ENCODE measurements around the gene PRPF18. TPM values are rescaled to one million over a fixed set of nuclear protein-coding genes. Genes with fewer than 3 reads are reported as not detected.
A peak's percentile ranks its signal among the peaks of the same experiment; 100 is the strongest.

Gene PRPF18
- total and polyA plus RNA-seq, 2 of the 4 experiments (the other 2 are of a cell fraction) = 10.0 to 16.9 TPM

DNA sequence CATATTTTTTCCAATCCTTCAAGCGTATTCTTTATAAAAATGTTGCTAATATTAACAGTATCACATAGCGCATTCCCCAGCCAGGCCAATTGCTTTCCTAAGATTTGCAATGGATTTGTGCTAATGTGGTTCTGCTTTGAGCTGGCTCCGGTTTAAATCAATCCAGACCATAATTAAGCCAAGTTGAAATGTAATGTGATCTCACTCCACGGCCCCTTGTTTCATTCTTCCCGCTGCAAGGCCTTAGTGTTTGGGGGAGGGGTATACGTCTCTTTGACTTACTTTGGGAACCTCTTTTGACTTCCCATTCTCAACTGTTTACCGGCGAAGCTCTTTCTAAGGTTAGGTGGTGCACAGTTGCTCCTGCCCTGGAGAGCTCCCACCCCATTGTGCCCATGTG is 86.4 kb downstream of the PRPF18 start:
- POLR2A ChIA-PET (ENCODE audit: unreplicated experiment) = no interaction called here
- H3K4me3 ChIP-seq (ENCODE audit: insufficient read depth, low read depth, low read length) = no peak overlapping the region
- no peak overlapping the region for H3K9ac ChIP-seq (ENCODE audit: low read depth, low read length)
- H2AK5ac ChIP-seq (ENCODE audit: low read depth, low read length) = no peak overlapping the region
- H3K27ac ChIP-seq (ENCODE audit: insufficient read depth, low read length) = no peak overlapping the region; the same call in 1 of the 2 replicates
- H3K4me1 ChIP-seq (ENCODE audit: control insufficient read depth, insufficient read depth, low read length) = peaks cover 6% of the 10 kb centered on the region; the same call in 1 of the 2 replicates
- H3K79me1 ChIP-seq (ENCODE audit: low read depth in 1 of 2, low read length in 2 of 2) = peaks cover 16 to 65% of the 10 kb centered on the region in 2 experiments
- WGBS, 2 experiments (ENCODE audit: extremely low coverage in 2 of 2, insufficient read length in 1 of 2) = no CpG with 5 or more reads among the region's 8 CpGs
- BruUV-seq (replicated peaks) = no TSS peak
- no peak overlapping the region for H2BK120ac ChIP-seq (ENCODE audit: low read depth, low read length)
- H3K36me3 ChIP-seq (ENCODE audit: control insufficient read depth, insufficient read depth, low read length) = peaks cover 38% of the 10 kb centered on the region
- DNase-seq (no peak), ATAC-seq (ENCODE audit: low read depth) (no peak)
- H3K23ac ChIP-seq (ENCODE audit: low read depth, low read length) = no peak overlapping the region
- no peaks in the 10 kb centered on the region for H3K27me3 ChIP-seq (ENCODE audit: control insufficient read depth, insufficient read depth, low read length)
- dilution Hi-C loops (cut with HindIII; ENCODE audit: low sequenced_read_pairs, unreplicated experiment) (no loop called here), intact Hi-C loops (cut with micrococcal nuclease) (no loop called here), in situ Hi-C loops (cut with MboI; ENCODE audit: low sequenced_read_pairs) (loop anchor here (25.0 kb wide), 1 partner anchor 414 kb away; no protein-coding TSS in a partner anchor)
- H4K91ac ChIP-seq (ENCODE audit: insufficient read depth, low read depth, low read length) = no peak overlapping the region
- TF ChIP-seq FOS (IDR thresholded peaks at IDR 0.05; ENCODE audit: low read depth, low read length) (no peak), POLR2A (IDR thresholded peaks at IDR 0.05; ENCODE audit: low read depth, low read length) (no peak), RFX5 (IDR thresholded peaks at IDR 0.05; ENCODE audit: low read depth, low read length) (no peak), RAD21 (IDR thresholded peaks at IDR 0.05; ENCODE audit: low read length) (no peak), RCOR1 (IDR thresholded peaks at IDR 0.05; ENCODE audit: insufficient replicate concordance, low read length) (no peak), MXI1 (IDR thresholded peaks at IDR 0.05; ENCODE audit: borderline replicate concordance, low read depth, low read length) (no peak), CEBPB (IDR thresholded peaks at IDR 0.05; ENCODE audit: low read depth, low read length) (no peak), MAFK (IDR thresholded peaks at IDR 0.05; ENCODE audit: low read depth, low read length) (no peak), CHD1 (IDR thresholded peaks at IDR 0.05; ENCODE audit: low read depth, low read length) (no peak), MAZ (IDR thresholded peaks at IDR 0.05; ENCODE audit: borderline replicate concordance, low read depth, low read length) (no peak)
- TF ChIP-seq, protein P1, sequence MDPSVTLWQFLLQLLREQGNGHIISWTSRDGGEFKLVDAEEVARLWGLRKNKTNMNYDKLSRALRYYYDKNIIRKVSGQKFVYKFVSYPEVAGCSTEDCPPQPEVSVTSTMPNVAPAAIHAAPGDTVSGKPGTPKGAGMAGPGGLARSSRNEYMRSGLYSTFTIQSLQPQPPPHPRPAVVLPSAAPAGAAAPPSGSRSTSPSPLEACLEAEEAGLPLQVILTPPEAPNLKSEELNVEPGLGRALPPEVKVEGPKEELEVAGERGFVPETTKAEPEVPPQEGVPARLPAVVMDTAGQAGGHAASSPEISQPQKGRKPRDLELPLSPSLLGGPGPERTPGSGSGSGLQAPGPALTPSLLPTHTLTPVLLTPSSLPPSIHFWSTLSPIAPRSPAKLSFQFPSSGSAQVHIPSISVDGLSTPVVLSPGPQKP (IDR thresholded peaks at IDR 0.05; ENCODE audit: borderline replicate concordance, low read depth, low read length) = no peak
- TF ChIP-seq, protein P2, sequence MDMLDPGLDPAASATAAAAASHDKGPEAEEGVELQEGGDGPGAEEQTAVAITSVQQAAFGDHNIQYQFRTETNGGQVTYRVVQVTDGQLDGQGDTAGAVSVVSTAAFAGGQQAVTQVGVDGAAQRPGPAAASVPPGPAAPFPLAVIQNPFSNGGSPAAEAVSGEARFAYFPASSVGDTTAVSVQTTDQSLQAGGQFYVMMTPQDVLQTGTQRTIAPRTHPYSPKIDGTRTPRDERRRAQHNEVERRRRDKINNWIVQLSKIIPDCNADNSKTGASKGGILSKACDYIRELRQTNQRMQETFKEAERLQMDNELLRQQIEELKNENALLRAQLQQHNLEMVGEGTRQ (IDR thresholded peaks at IDR 0.05; ENCODE audit: low read depth, low read length) = no peak
- CTCF ChIA-PET = no interaction called here
- no peak overlapping the region for H3K18ac ChIP-seq (ENCODE audit: low read depth, low read length)
- no peak overlapping the region for H3K14ac ChIP-seq (replicated peaks; ENCODE audit: low read depth, low read length)
- H4K20me1 ChIP-seq (ENCODE audit: insufficient read depth, low read length) = peaks cover 3% of the 10 kb centered on the region; the same call in 1 of the 2 replicates
- no peak overlapping the region for H3K4me2 ChIP-seq (ENCODE audit: low read depth, low read length)
- H2AFZ ChIP-seq (replicated peaks; ENCODE audit: low read length, poor library complexity) = no peak overlapping the region
- no peak overlapping the region for H2BK20ac ChIP-seq (ENCODE audit: low read depth, low read length)
- H4K5ac ChIP-seq (ENCODE audit: low read depth, low read length) = no peak overlapping the region
- no peak overlapping the region for H2BK15ac ChIP-seq (ENCODE audit: low read depth, low read length)
- H3K9me1 ChIP-seq (ENCODE audit: insufficient read depth, low read length) = peaks cover 20% of the 10 kb centered on the region
- H4K8ac ChIP-seq (ENCODE audit: low read depth in 2 of 2, low read length in 2 of 2) = peak overlapping the region in 1 of 2 experiments; percentile 19; a peak in 1 of 4 replicates
- H3K4ac ChIP-seq (ENCODE audit: low read depth, low read length) = no peak overlapping the region
- no peak overlapping the region for H3K56ac ChIP-seq (ENCODE audit: extremely low read depth, insufficient read depth, low read length)
- H2AK9ac ChIP-seq (replicated peaks; ENCODE audit: low read depth, low read length, poor library complexity) = no peak overlapping the region
- H3K9me3 ChIP-seq (ENCODE audit: control insufficient read depth, insufficient read depth, low read length) = no peaks in the 10 kb centered on the region
- no peak overlapping the region for H2BK5ac ChIP-seq (ENCODE audit: low read depth, low read length, poor library complexity, severe bottlenecking)

Data from IMR-90 (cell line).